HPDE6-E6E7 (cell line): ENCODE measurements around the gene PFKL.
"Not testable (repeated sequence)": the region's sequence is repeated elsewhere in the genome, so short reads cannot be mapped to it uniquely, and the experiment has no call there.

Experiments
- DNase-seq: peaks from one replicate; pipeline ENCODE4 v3.0.0; 2011; ENCODE audit warnings: missing footprints; ENCODE audit errors: extremely low spot score

Gene PFKL

GRCh38 chr21:44344541-44345183 is 44.8 kb downstream of the PFKL start:
- no peak for DNase-seq

GRCh38 chr21:44345495-44345894 is 45.6 kb downstream of the PFKL start:
- no peak for DNase-seq

GRCh38 chr21:44347911-44348451 is 48.1 kb downstream of the PFKL start:
- no peak for DNase-seq

GRCh38 chr21:44348861-44349260 is 49.0 kb downstream of the PFKL start:
- DNase-seq: no peak

- DNase-seq: no peak
These were observed 49.6 kb downstream of the PFKL start for GRCh38 chr21:44349416-44349846.

- DNase-seq: no peak
These were observed 50.3 kb downstream of the PFKL start for GRCh38 chr21:44349847-44350772.

GRCh38 chr21:44350773-44351481 is 51.1 kb downstream of the PFKL start:
- no peak for DNase-seq

- DNase-seq: no peak
These were observed 51.8 kb downstream of the PFKL start for GRCh38 chr21:44351535-44352252.

GRCh38 chr21:44352253-44352860 is 52.5 kb downstream of the PFKL start:
- no peak for DNase-seq

GRCh38 chr21:44353191-44353970 is 53.5 kb downstream of the PFKL start, which contains the start of gene TRPM2:
Gene TRPM2 (plus strand): TSS chr21:44353621. CDS start chr21:44353701, 80 bp downstream.
- no peak for DNase-seq

GRCh38 chr21:44354001-44354405 is 54.1 kb downstream of the PFKL start:
- no peak for DNase-seq

- DNase-seq: no peak
These were observed 55.2 kb downstream of the PFKL start for GRCh38 chr21:44354775-44355771.

GRCh38 chr21:44356160-44356559 is 56.3 kb downstream of the PFKL start:
- no peak for DNase-seq

- DNase-seq: no peak
These were observed 56.8 kb downstream of the PFKL start for GRCh38 chr21:44356636-44357035.

- no peak for DNase-seq
These were observed 57.4 kb downstream of the PFKL start for GRCh38 chr21:44357064-44357837.

- DNase-seq: no peak
These were observed 59.5 kb downstream of the PFKL start for GRCh38 chr21:44359396-44359795.

- DNase-seq: no peak
These were observed 60.3 kb downstream of the PFKL start for GRCh38 chr21:44360159-44360558.

- not testable (repeated sequence) for DNase-seq
These were observed 62.0 kb downstream of the PFKL start for GRCh38 chr21:44361903-44362302.
